ENCODE data around the gene TACR3. TPM values are rescaled to one million over a fixed set of nuclear protein-coding genes. Genes with fewer than 3 reads are reported as not detected.
"Not testable (repeated sequence)": the region's sequence is repeated elsewhere in the genome, so short reads cannot be mapped to it uniquely, and the experiment has no call there.

The TACR3 gene
- total and polyA plus RNA-seq, 2 donors (not counting 1 experiment from before 2014, with no cell fraction given) = under 0.01 to 0.01 TPM

GRCh38 chr4:103754844-103755243 is 35.1 kb upstream of the TACR3 start:
- Histone ChIP-seq H4K20me1 (ENCODE audit: control insufficient read depth, extremely low read depth, insufficient read depth, low read length) (no peaks in the 10 kb centered on the region), H2AFZ (ENCODE audit: low read length) (no peak overlapping the region), H3K9me3 (ENCODE audit: control insufficient read depth, insufficient read depth, low read depth, low read length) (no peaks in the 10 kb centered on the region), H3K4me2 (ENCODE audit: extremely low read depth, insufficient read depth, low read length) (no peak overlapping the region), H3K9ac (ENCODE audit: insufficient read depth, low read length) (no peak overlapping the region), H3K4me3 (replicated peaks in 1 of 4; ENCODE audit: control extremely low read depth in 1 of 4, insufficient read depth in 1 of 4, low read depth in 3 of 4, low read length in 4 of 4) (no peak overlapping the region), H3K36me3 (ENCODE audit: control insufficient read depth, insufficient read depth, low read length) (no peaks in the 10 kb centered on the region), H3K4me1 (ENCODE audit: control insufficient read depth, extremely low read depth, insufficient read depth, low read length) (no peaks in the 10 kb centered on the region), H3K27me3 (ENCODE audit: control insufficient read depth, insufficient read depth, low read length) (no peaks in the 10 kb centered on the region), H3K27ac (ENCODE audit: insufficient read depth, low read length) (no peak overlapping the region), H3K79me2 (ENCODE audit: control insufficient read depth, insufficient read depth, low read length) (no peaks in the 10 kb centered on the region)
- TF ChIP-seq CTCF (conservative IDR thresholded peaks at IDR 0.05 in 1 of 2, IDR thresholded peaks at IDR 0.05 in 1 of 2; ENCODE audit: low read depth in 1 of 2, low read length in 2 of 2) = no peak
- no peak for TF ChIP-seq EZH2 (IDR thresholded peaks at IDR 0.05; ENCODE audit: low read length, missing control alignments)
- peak in 1 of 2 donors; percentile 0 for DNase-seq (ENCODE audit: low read depth in 2 of 2)

- H3K4me1 ChIP-seq (ENCODE audit: control insufficient read depth, extremely low read depth, insufficient read depth, low read length) = no peaks in the 10 kb centered on the region
- H3K27me3 ChIP-seq (ENCODE audit: control insufficient read depth, insufficient read depth, low read length) = no peaks in the 10 kb centered on the region
- no peak for DNase-seq (ENCODE audit: low read depth in 2 of 2)
- no peaks in the 10 kb centered on the region for H4K20me1 ChIP-seq (ENCODE audit: control insufficient read depth, extremely low read depth, insufficient read depth, low read length)
- H3K9me3 ChIP-seq (ENCODE audit: control insufficient read depth, insufficient read depth, low read depth, low read length) = no peaks in the 10 kb centered on the region
- H2AFZ ChIP-seq (ENCODE audit: low read length) = no peak overlapping the region
- H3K4me2 ChIP-seq (ENCODE audit: extremely low read depth, insufficient read depth, low read length) = no peak overlapping the region
- no peak overlapping the region for H3K4me3 ChIP-seq (replicated peaks in 1 of 4; ENCODE audit: control extremely low read depth in 1 of 4, insufficient read depth in 1 of 4, low read depth in 3 of 4, low read length in 4 of 4)
- TF ChIP-seq CTCF (conservative IDR thresholded peaks at IDR 0.05 in 1 of 2, IDR thresholded peaks at IDR 0.05 in 1 of 2; ENCODE audit: low read depth in 1 of 2, low read length in 2 of 2) = no peak
- TF ChIP-seq EZH2 (IDR thresholded peaks at IDR 0.05; ENCODE audit: low read length, missing control alignments) = no peak
- H3K36me3 ChIP-seq (ENCODE audit: control insufficient read depth, insufficient read depth, low read length) = no peaks in the 10 kb centered on the region
- no peaks in the 10 kb centered on the region for H3K79me2 ChIP-seq (ENCODE audit: control insufficient read depth, insufficient read depth, low read length)
- H3K9ac ChIP-seq (ENCODE audit: insufficient read depth, low read length) = no peak overlapping the region
- H3K27ac ChIP-seq (ENCODE audit: insufficient read depth, low read length) = no peak overlapping the region
Measured at GRCh38 chr4:103753868-103754653, 34.3 kb upstream of the TACR3 start.

GRCh38 chr4:103723150-103723549 is 3.4 kb upstream of the TACR3 start:
- not testable (repeated sequence) for H3K4me2 ChIP-seq (ENCODE audit: extremely low read depth, insufficient read depth, low read length)

More at GRCh38 chr4:103723150-103723549, 3.4 kb upstream of the TACR3 start:
- H3K9ac ChIP-seq (ENCODE audit: insufficient read depth, low read length); H3K9me3 ChIP-seq (ENCODE audit: control insufficient read depth, insufficient read depth, low read depth, low read length); H3K4me1 ChIP-seq (ENCODE audit: control insufficient read depth, extremely low read depth, insufficient read depth, low read length); H3K27me3 ChIP-seq (ENCODE audit: control insufficient read depth, insufficient read depth, low read length); H4K20me1 ChIP-seq (ENCODE audit: control insufficient read depth, extremely low read depth, insufficient read depth, low read length); H2AFZ ChIP-seq (ENCODE audit: low read length); H3K36me3 ChIP-seq (ENCODE audit: control insufficient read depth, insufficient read depth, low read length); H3K79me2 ChIP-seq (ENCODE audit: control insufficient read depth, insufficient read depth, low read length); H3K4me3 ChIP-seq (replicated peaks in 1 of 4; ENCODE audit: control extremely low read depth in 1 of 4, insufficient read depth in 1 of 4, low read depth in 3 of 4, low read length in 4 of 4); DNase-seq (ENCODE audit: low read depth in 2 of 2); H3K27ac ChIP-seq (ENCODE audit: insufficient read depth, low read length): not testable (repeated sequence)

Measured in fibroblast of lung (primary cell).